Peyer's patch (tissue), 4 donors: ENCODE results near the gene WFDC10A. TPM values are rescaled to one million over a fixed set of nuclear protein-coding genes. Genes with fewer than 3 reads are reported as not detected.

Source experiments
- DNase-seq, 3 donors: peaks; one replicate each; pipeline ENCODE4 v3.0.0-alpha.2; 2017 to 2019
- H3K27ac ChIP-seq, 4 donors: fragments of 200-600 bp; sonication (generic); one replicate each; pipeline ENCODE4 v1.5.1; 2016 to 2019
- H3K27me3 ChIP-seq, 2 donors: fragments of 200-600 bp; sonication (generic); one replicate each; pipeline ENCODE4 v1.5.1; 2019
- H3K36me3 ChIP-seq, 3 donors: fragments of 200-600 bp; sonication (generic); one replicate each; pipeline ENCODE4 v1.5.1; 2016 to 2019
- H3K4me1 ChIP-seq, 4 donors: fragments of 200-600 bp; sonication (generic); one replicate each; pipeline ENCODE4 v1.5.1; 2016 to 2019
- H3K4me3 ChIP-seq, 4 donors: fragments of 200-600 bp; sonication (generic); 1 replicate in 3 of 4; 2 replicates in 1 of 4; pipeline ENCODE4 v1.5.1; 2016 to 2019; ENCODE audit warnings: mild to moderate bottlenecking in 1 of 4
- H3K9me3 ChIP-seq, 4 donors: fragments of 200-600 bp; sonication (generic); one replicate each; pipeline ENCODE4 v1.5.1; 2016 to 2019; ENCODE audit warnings: mild to moderate bottlenecking in 1 of 4
- CTCF ChIP-seq, 6 experiments: fragments of 450-650 bp in 4 of 6; fragments of 200-600 bp in 2 of 6; sonication (generic) in 1 of 6; IDR thresholded peaks; one replicate each; pipeline ENCODE4 v1.5.1; 2017 to 2019; ENCODE audit warnings: antibody characterized with exemption in 6 of 6, mild to moderate bottlenecking in 3 of 6, moderate library complexity in 1 of 6
- POLR2A ChIP-seq, 2 donors: fragments of 450-650 bp; IDR thresholded peaks; one replicate each; pipeline ENCODE4 v1.5.1; 2017; ENCODE audit warnings: antibody characterized with exemption in 2 of 2, mild to moderate bottlenecking in 2 of 2, moderate library complexity in 2 of 2
- total RNA-seq, 4 donors: library from RNA; depleted of rRNA; stranded (reverse); fragments of >200 nt; gene quantifications; one replicate each; pipeline ENCODE4 v1.1.0, GENCODE V29; 2016

The WFDC10A gene
- total RNA-seq, 4 donors from 2014 or later: not detected

GRCh38 chr20:45670139-45670538 lies 40.6 kb downstream of the WFDC10A start, which contains the start of gene WFDC11:
WFDC11 (minus strand) TSS chr20:45670239; CDS start chr20:45650600, 19,639 bp downstream.
- H3K27me3 ChIP-seq: no peaks in the 10 kb centered on the region
- TF ChIP-seq POLR2A (IDR thresholded peaks at IDR 0.05): no peak
- no peak for TF ChIP-seq CTCF (IDR thresholded peaks at IDR 0.05)
- H3K9me3 ChIP-seq: no peaks in the 10 kb centered on the region
- no peaks in the 10 kb centered on the region for H3K4me1 ChIP-seq
- no peak within 1 kb of the TSS for H3K27ac ChIP-seq
- H3K36me3 ChIP-seq: no peaks in the 10 kb centered on the region
- no peak within 1 kb of the TSS for H3K4me3 ChIP-seq
- DNase-seq: no peak

DNA sequence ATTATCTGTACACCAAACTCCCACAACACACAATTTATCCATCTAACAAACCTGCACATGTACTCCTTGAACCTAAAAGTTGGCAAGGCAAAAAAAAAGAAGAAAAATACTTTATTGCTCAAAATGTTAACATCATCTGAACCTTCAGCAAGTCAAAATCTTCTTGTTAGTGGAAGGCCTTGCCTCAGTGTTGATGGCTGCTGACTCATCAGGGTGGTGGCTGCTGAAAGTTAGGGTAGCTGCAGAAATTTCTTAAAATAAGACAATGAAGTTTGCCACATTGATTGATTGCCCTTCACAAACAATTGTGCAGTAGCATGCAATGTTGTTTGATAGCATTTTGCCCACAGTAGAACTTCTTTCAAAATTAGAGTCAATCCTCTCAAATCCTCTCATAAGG lies 43.2 kb downstream of the WFDC10A start:
- H3K27me3 ChIP-seq: no peaks in the 10 kb centered on the region
- no peaks in the 10 kb centered on the region for H3K36me3 ChIP-seq
- TF ChIP-seq POLR2A (IDR thresholded peaks at IDR 0.05) (no peak), CTCF (IDR thresholded peaks at IDR 0.05) (no peak)
- DNase-seq: no peak
- H3K4me1 ChIP-seq: no peaks in the 10 kb centered on the region
- peaks cover 0 to 4% (median 0%) of the 10 kb centered on the region in 4 donors for H3K9me3 ChIP-seq
- H3K4me3 ChIP-seq: no peak overlapping the region
- H3K27ac ChIP-seq: no peak overlapping the region

DNA sequence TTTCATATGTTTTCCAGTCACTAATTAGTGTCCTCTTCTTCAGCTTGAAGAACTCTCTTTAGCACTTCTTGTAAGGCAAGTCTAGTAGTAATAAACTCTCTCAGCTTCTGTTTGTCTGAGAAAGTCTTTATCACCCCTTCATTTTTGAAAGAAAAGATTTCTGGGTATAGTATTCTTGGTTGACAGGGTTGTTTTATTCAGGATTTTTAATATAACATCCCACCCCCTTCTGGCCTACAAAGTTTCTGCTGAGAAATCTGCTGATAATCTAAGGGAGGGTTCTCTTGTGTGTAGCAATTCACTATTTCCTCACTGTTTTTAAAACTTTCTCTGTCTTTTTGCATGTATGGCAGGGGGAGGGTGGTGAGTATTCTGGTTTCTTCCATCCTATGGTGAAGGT lies 50.1 kb downstream of the WFDC10A start:
- Histone ChIP-seq H3K4me3 (no peak overlapping the region), H3K27ac (no peak overlapping the region), H3K4me1 (no peaks in the 10 kb centered on the region), H3K9me3 (peaks cover 0 to 21% (median 9%) of the 10 kb centered on the region in 4 donors), H3K36me3 (no peaks in the 10 kb centered on the region), H3K27me3 (no peaks in the 10 kb centered on the region)
- DNase-seq: no peak
- TF ChIP-seq POLR2A (IDR thresholded peaks at IDR 0.05) (no peak), CTCF (IDR thresholded peaks at IDR 0.05) (no peak)

Other genes starting within 250 kb of the WFDC10A start
- gene DBNDD2, start 221.4 kb upstream of the WFDC10A start, total RNA-seq: 10 to 100 TPM; 62.7 to 75.2 (median 68.0) TPM
- 100 to 1,000 TPM in 3 of 4 donors, 10 to 100 TPM in 1; 87.5 to 147 (median 113) TPM for gene PIGT, start 213.6 kb upstream of the WFDC10A start, total RNA-seq
- gene WFDC2, start 160.0 kb upstream of the WFDC10A start, total RNA-seq: 10 to 100 TPM in 1 of 4 donors, 1 to 10 TPM in 2, not detected in 1; 2.1 to 12.4 (median 7.9) TPM
- gene SPINT3, start 114.1 kb upstream of the WFDC10A start, total RNA-seq: not detected
- not detected for gene WFDC6, start 90.3 kb upstream of the WFDC10A start, total RNA-seq
- gene EPPIN, start 82.3 kb upstream of the WFDC10A start, total RNA-seq: not detected
- not detected for gene WFDC8, start 50.5 kb upstream of the WFDC10A start, total RNA-seq
- gene WFDC9, start 1.5 kb downstream of the WFDC10A start, total RNA-seq: not detected
- not detected for gene WFDC11, start 40.5 kb downstream of the WFDC10A start, total RNA-seq
- gene WFDC13, start 72.3 kb downstream of the WFDC10A start, total RNA-seq: not detected
- gene WFDC10B, start 75.3 kb downstream of the WFDC10A start, total RNA-seq: not detected
- not detected for gene SPINT4, start 92.6 kb downstream of the WFDC10A start, total RNA-seq
- gene WFDC3, start 162.1 kb downstream of the WFDC10A start, total RNA-seq: not detected
- 10 to 100 TPM; 21.5 to 41.4 (median 25.2) TPM for gene DNTTIP1, start 162.2 kb downstream of the WFDC10A start, total RNA-seq
- 10 to 100 TPM in 2 of 4 donors, 1 to 10 TPM in 2; 7.3 to 24.8 (median 9.8) TPM for gene UBE2C, start 182.9 kb downstream of the WFDC10A start, total RNA-seq
- gene TNNC2, start 197.6 kb downstream of the WFDC10A start, total RNA-seq: 1 to 10 TPM in 2 of 4 donors, not detected in 2; 2.7 to 3.5 TPM
- 10 to 100 TPM; 17.5 to 94.9 (median 42.7) TPM for gene SNX21, start 204.1 kb downstream of the WFDC10A start, total RNA-seq
- gene ACOT8, start 227.7 kb downstream of the WFDC10A start, total RNA-seq: 10 to 100 TPM; 56.9 to 93.8 (median 78.3) TPM
- 1 to 10 TPM; 2.5 to 9.1 (median 4.6) TPM for gene ZSWIM3, start 227.9 kb downstream of the WFDC10A start, total RNA-seq